Effector CD4-positive, alpha-beta T cell (primary cell): ENCODE results near the gene EBF3.
"Not testable (repeated sequence)": the region's sequence is repeated elsewhere in the genome, so short reads cannot be mapped to it uniquely, and the experiment has no call there.

Source experiments
- DNase-seq: peaks from one replicate; pipeline ENCODE4 v3.0.0-alpha.2; 2020

The EBF3 gene

GRCh38 chr10:129926066-129927055 lies 37.7 kb downstream of the EBF3 start:
- DNase-seq = no peak

- no peak for DNase-seq
Measured at GRCh38 chr10:129924375-129925085, 39.5 kb downstream of the EBF3 start.

GRCh38 chr10:129922598-129923123 lies 41.4 kb downstream of the EBF3 start:
- no peak for DNase-seq

- no peak for DNase-seq
Measured at GRCh38 chr10:129921801-129922597, 42.1 kb downstream of the EBF3 start.

- DNase-seq = no peak
Measured at GRCh38 chr10:129921065-129921670, 42.9 kb downstream of the EBF3 start.

- DNase-seq = not testable (repeated sequence)
Measured at GRCh38 chr10:129920187-129920586, 43.9 kb downstream of the EBF3 start.

- DNase-seq = no peak
Measured at GRCh38 chr10:129919358-129919757, 44.7 kb downstream of the EBF3 start.

GRCh38 chr10:129918836-129919235 lies 45.2 kb downstream of the EBF3 start:
- DNase-seq = no peak

GRCh38 chr10:129918401-129918800 lies 45.7 kb downstream of the EBF3 start:
- DNase-seq = no peak

GRCh38 chr10:129917936-129918335 lies 46.1 kb downstream of the EBF3 start:
- no peak for DNase-seq

GRCh38 chr10:129916506-129916995 lies 47.5 kb downstream of the EBF3 start:
- no peak for DNase-seq

GRCh38 chr10:129915526-129916378 lies 48.3 kb downstream of the EBF3 start:
- no peak for DNase-seq

- DNase-seq = no peak
Measured at GRCh38 chr10:129914960-129915359, 49.1 kb downstream of the EBF3 start.

- DNase-seq = no peak
Measured at GRCh38 chr10:129914153-129914855, 49.8 kb downstream of the EBF3 start.

- no peak for DNase-seq
Measured at GRCh38 chr10:129912986-129913695, 50.9 kb downstream of the EBF3 start.

GRCh38 chr10:129912166-129912917 lies 51.7 kb downstream of the EBF3 start:
- DNase-seq = no peak

GRCh38 chr10:129911451-129912165 lies 52.5 kb downstream of the EBF3 start:
- no peak for DNase-seq

- no peak for DNase-seq
Measured at GRCh38 chr10:129910861-129911260, 53.2 kb downstream of the EBF3 start.
